Ovary (tissue), 3 donors: ENCODE results near the gene GPX3.

ENCODE experiments used
- CTCF ChIP-seq, 3 donors: fragments of 450-650 bp in 2 of 3; fragments of 200-600 bp in 1 of 3; IDR thresholded peaks; one replicate each; pipeline versions ENCODE4 v1.5.1 to v1.8.0; 2016 to 2022; ENCODE audit warnings: antibody characterized with exemption in 3 of 3, mild to moderate bottlenecking in 1 of 3
- EP300 ChIP-seq: sonication (generic); formaldehyde crosslinking; IDR thresholded peaks from one replicate; pipeline ENCODE4 v1.6.1; 2017; ENCODE audit warnings: antibody characterized with exemption
- POLR2A ChIP-seq: fragments of 450-650 bp; IDR thresholded peaks from one replicate; pipeline ENCODE4 v1.6.1; 2017; ENCODE audit warnings: antibody characterized with exemption, mild to moderate bottlenecking, moderate library complexity
- donor health status: DM: no; HTN: no; CAD: no.

GRCh38 chr5:151056379-151057325 is 36.3 kb downstream of the GPX3 start:
- TF ChIP-seq CTCF (IDR thresholded peaks at IDR 0.05): no peak
- TF ChIP-seq EP300: no peak
- no peak for TF ChIP-seq POLR2A
